CD4-positive, alpha-beta T cell treated with Interleukin-17A for 1 hour (primary cell): ENCODE results near the gene CASTOR2.
"Not testable (repeated sequence)": the region's sequence is repeated elsewhere in the genome, so short reads cannot be mapped to it uniquely, and the experiment has no call there.

Source experiments
- DNase-seq: peaks from one replicate; pipeline ENCODE4 v3.0.0-alpha.2; 2020

Gene CASTOR2

DNA sequence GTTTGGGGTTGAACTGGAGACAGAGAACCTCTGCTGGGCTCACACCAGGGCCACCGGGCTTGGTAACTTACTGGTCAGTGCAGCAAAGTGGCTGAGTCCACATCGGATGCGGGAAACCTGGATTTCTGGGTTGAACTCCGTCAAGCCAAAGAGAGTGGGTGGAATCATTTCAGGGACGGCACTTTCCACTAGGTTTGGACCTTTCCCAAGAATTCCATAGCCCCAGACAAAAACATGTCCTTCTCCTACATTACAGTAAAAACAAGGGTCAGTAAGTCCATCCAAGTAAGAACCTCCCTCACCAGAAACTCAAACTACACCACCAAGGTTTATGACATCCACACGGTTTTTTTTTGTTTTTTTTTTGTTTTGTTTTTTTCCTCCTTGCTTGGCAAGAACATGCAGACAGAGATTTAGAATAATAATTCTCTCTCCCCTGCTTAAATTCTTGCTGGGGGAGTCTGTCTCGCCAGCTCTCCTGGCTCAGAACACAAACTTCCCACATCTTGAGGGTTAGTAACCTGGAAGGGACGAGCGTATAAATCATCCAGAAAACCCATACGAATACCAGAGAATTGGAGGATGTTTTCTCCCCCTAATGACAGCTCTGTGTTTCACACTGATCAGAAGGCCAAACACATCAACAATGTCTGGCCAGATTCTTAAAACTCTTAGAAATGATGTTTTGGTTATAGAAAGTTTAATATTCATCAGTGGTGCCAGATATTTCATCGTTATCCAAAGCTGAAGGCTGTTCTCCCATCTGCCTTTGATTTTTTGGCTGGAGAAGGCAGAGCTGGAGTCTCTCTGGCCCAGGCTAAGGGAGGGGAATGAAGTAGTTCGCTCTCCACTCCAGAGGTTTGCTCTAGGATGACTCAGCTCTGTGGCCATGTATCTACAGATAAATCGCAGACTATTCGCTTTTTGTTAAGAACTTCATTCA lies 91.6 kb downstream of the CASTOR2 start:
- no peak for DNase-seq

DNA sequence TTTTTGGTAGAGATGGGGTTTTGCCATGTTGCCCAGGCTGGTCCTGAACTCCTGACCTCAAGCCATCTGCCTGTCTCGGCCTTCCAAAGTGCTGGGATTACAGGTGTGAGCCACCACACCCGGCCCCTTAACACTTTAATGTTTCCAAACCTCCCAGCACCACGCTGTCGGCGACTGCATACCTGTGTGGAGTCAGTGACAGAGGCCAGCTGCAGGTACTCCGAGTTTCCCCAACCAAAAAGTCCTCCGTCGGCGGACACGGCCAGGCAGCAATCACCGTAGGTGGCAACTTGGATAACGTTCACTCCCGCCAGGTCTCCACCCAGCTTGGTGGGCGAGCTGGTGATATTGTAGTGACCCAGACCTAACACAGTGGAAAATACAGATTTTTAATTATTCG lies 93.9 kb downstream of the CASTOR2 start:
- DNase-seq, result no peak

DNA sequence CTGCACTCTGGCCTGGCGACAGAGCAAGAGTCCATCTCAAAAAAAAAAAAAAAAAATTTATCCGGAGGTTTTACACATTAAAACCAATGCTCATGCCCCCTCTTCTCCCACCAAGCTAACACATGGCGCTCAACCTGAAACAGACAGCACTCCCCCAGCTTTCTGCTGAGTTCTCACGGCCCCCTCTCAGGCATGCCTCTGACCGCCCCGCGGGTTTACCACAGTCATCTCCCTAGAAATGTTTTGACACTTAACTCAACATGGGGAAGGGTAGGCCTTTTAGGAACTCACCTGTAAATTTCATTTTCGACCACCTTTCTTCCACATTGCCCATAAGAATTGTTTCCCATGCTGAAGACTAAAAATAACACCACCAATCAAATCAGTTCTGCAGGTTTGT lies 99.8 kb downstream of the CASTOR2 start:
- DNase-seq, result no peak

DNA sequence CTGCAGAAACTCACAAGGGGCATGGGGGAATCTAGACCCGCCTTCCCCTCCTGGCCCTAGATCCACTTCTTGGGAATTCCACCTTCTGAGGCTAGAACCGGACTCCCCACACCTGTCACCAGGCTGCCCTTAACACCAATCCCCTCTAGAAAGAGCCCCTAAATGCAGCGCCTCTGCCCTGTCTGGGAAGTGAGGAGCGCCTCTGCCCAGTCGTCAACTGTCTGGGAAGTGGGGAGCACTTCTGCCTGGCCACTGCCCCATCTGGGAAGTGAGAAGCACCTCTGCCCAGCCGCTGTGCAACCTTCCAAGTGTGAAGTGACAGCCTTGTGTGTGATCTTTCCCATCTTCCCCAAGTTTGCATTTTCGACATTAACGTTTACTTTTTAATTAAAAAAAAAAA lies 100.3 kb downstream of the CASTOR2 start:
- no peak for DNase-seq

DNA sequence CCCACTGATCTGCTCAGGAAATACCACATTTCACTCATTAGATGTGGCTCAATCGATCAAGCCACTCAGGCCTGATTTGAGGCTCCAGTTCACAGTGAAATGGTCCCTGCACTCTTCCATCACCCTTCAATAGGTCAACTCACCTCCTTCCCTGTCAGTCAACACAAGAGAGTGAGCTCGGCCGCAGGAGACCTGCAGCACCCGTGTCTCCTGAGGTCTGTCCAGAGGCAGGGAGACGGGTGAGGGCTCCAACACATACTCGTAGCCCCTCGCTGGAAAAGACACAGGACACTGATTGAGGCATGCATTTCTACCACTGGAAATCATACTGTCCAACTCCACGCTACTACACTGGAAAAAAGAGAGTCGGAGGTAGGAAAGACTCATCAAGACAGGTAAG lies 102.0 kb downstream of the CASTOR2 start:
- no peak for DNase-seq

DNA sequence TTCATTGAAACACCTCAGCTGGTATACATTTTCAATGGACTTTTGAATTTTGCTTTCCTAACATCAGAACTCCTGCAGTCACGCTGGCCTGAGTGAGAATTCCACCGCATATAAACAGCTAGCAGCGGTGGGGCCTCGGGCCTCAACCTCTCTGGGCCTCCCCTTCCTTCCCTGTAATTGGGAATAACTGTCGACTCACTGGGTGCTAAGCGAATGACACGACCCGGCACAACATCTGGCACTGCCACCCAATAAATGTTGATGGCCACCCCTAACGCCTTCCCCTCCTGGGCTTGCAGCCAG lies 108.4 kb downstream of the CASTOR2 start:
- no peak for DNase-seq

DNA sequence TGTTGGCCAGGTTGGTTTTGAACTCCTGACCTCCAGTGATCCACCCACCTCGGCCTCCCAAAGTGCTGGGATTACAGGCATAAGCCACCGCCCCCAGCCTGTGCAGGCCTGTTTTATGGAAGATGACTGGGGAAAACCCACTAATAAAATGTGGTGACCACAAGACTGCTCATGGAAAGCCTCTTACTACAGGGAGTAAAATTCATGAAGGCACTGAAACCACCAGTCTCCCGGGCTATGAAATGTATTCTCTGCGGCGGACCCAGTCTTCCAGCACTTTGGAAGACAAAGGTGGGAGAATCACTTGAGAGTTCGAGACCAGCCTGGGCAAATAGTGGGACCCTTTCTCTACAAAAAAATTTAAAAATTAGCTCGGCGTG lies 109.7 kb downstream of the CASTOR2 start:
- DNase-seq, result not testable (repeated sequence)
